Measurements from ENCODE around the gene CTH. TPM values are rescaled to one million over a fixed set of nuclear protein-coding genes. Genes with fewer than 3 reads are reported as not detected.
"Not testable (repeated sequence)": the region's sequence is repeated elsewhere in the genome, so short reads cannot be mapped to it uniquely, and the experiment has no call there.

The CTH gene
- total and polyA plus RNA-seq, 2 of the 4 experiments (the other 2 are of a cell fraction), result 2.7 to 3.0 TPM

DNA sequence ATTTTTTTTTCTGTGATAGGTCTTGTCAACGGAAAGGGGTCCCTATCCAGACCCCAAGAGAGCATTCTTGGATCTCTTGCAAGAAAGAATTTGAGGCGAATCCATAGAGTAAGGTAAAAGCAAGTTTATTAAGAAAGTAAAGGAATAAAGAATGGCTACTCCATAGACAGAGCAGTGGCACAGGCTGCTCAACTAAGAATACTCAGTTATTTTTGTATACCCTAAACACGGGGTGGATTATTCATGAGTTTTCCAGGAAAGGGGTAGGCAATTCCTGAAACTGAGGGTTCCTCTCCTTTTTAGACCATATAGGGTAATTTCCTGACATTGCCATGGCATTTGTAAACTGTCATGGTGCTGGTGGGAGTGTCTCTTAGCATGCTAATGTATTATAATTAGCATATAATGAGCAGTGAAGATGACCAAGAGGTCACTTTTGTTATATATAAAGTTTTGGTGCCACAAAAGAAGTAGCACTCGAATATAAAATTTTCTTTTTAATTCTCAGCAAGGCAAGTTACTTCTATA, 44.6 kb upstream of the CTH start:
- WGBS, 2 experiments (ENCODE audit: extremely low coverage in 2 of 2, insufficient read length in 1 of 2), result no CpG with 5 or more reads among the region's 4 CpGs
- ATAC-seq (ENCODE audit: low read depth); in situ Hi-C loops (cut with MboI; ENCODE audit: low sequenced_read_pairs); H2AK5ac ChIP-seq (ENCODE audit: low read depth, low read length); H3K18ac ChIP-seq (ENCODE audit: low read depth, low read length); H4K8ac ChIP-seq (ENCODE audit: low read depth in 2 of 2, low read length in 2 of 2); H3K4me2 ChIP-seq (ENCODE audit: low read depth, low read length); H2BK120ac ChIP-seq (ENCODE audit: low read depth, low read length); H2BK15ac ChIP-seq (ENCODE audit: low read depth, low read length); BruUV-seq (replicated peaks); H2BK20ac ChIP-seq (ENCODE audit: low read depth, low read length); H3K9ac ChIP-seq (ENCODE audit: low read depth, low read length); H3K23ac ChIP-seq (ENCODE audit: low read depth, low read length); H3K9me1 ChIP-seq (ENCODE audit: insufficient read depth, low read length); H2BK5ac ChIP-seq (ENCODE audit: low read depth, low read length, poor library complexity, severe bottlenecking); H3K27me3 ChIP-seq (ENCODE audit: control insufficient read depth, insufficient read depth, low read length); H4K20me1 ChIP-seq (ENCODE audit: insufficient read depth, low read length); H3K36me3 ChIP-seq (ENCODE audit: control insufficient read depth, insufficient read depth, low read length); POLR2A ChIA-PET (ENCODE audit: unreplicated experiment); H2AK9ac ChIP-seq (replicated peaks; ENCODE audit: low read depth, low read length, poor library complexity); dilution Hi-C loops (cut with HindIII; ENCODE audit: low sequenced_read_pairs, unreplicated experiment); H3K4me3 ChIP-seq (ENCODE audit: insufficient read depth, low read depth, low read length); H4K91ac ChIP-seq (ENCODE audit: insufficient read depth, low read depth, low read length); H3K4me1 ChIP-seq (ENCODE audit: control insufficient read depth, insufficient read depth, low read length); H3K4ac ChIP-seq (ENCODE audit: low read depth, low read length); H4K5ac ChIP-seq (ENCODE audit: low read depth, low read length); DNase-seq; H3K14ac ChIP-seq (replicated peaks; ENCODE audit: low read depth, low read length); H2AFZ ChIP-seq (replicated peaks; ENCODE audit: low read length, poor library complexity); CTCF ChIA-PET; H3K9me3 ChIP-seq (ENCODE audit: control insufficient read depth, insufficient read depth, low read length); H3K56ac ChIP-seq (ENCODE audit: extremely low read depth, insufficient read depth, low read length); H3K79me1 ChIP-seq (ENCODE audit: low read depth in 1 of 2, low read length in 2 of 2); intact Hi-C loops (cut with micrococcal nuclease); H3K27ac ChIP-seq (ENCODE audit: insufficient read depth, low read length): not testable (repeated sequence)

DNA sequence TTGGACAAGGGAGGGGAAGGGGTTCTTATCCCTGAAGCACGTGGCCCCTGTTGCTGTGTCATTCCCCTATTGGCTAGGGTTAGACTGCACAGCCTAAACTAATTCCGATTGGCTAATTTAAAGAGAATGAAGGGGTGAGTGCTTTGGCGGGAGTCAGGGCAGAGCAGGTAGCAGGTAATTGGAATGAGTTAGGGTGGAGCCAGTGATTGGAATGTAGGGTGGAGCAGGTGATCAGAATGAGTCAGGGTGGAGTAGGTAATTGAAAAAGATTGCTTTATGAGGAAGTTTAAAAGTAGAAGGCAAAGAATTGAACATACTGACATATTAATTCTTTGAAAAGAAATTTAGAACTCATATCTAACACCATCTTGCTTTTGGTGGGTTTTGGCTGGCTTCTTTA, 44.1 kb upstream of the CTH start:
- in situ Hi-C loops (cut with MboI; ENCODE audit: low sequenced_read_pairs); H2BK15ac ChIP-seq (ENCODE audit: low read depth, low read length); dilution Hi-C loops (cut with HindIII; ENCODE audit: low sequenced_read_pairs, unreplicated experiment); H2AK5ac ChIP-seq (ENCODE audit: low read depth, low read length); H3K4me1 ChIP-seq (ENCODE audit: control insufficient read depth, insufficient read depth, low read length); H3K14ac ChIP-seq (replicated peaks; ENCODE audit: low read depth, low read length); H2BK120ac ChIP-seq (ENCODE audit: low read depth, low read length); ATAC-seq (ENCODE audit: low read depth); CTCF ChIA-PET; H2BK5ac ChIP-seq (ENCODE audit: low read depth, low read length, poor library complexity, severe bottlenecking); H3K9ac ChIP-seq (ENCODE audit: low read depth, low read length); H3K9me3 ChIP-seq (ENCODE audit: control insufficient read depth, insufficient read depth, low read length); H3K23ac ChIP-seq (ENCODE audit: low read depth, low read length); H3K56ac ChIP-seq (ENCODE audit: extremely low read depth, insufficient read depth, low read length); H3K4me3 ChIP-seq (ENCODE audit: insufficient read depth, low read depth, low read length); H4K5ac ChIP-seq (ENCODE audit: low read depth, low read length); H4K20me1 ChIP-seq (ENCODE audit: insufficient read depth, low read length); DNase-seq; POLR2A ChIA-PET (ENCODE audit: unreplicated experiment); H2BK20ac ChIP-seq (ENCODE audit: low read depth, low read length); BruUV-seq (replicated peaks); intact Hi-C loops (cut with micrococcal nuclease); H3K27me3 ChIP-seq (ENCODE audit: control insufficient read depth, insufficient read depth, low read length); H3K36me3 ChIP-seq (ENCODE audit: control insufficient read depth, insufficient read depth, low read length); H2AFZ ChIP-seq (replicated peaks; ENCODE audit: low read length, poor library complexity); H4K91ac ChIP-seq (ENCODE audit: insufficient read depth, low read depth, low read length); H3K18ac ChIP-seq (ENCODE audit: low read depth, low read length); H3K4me2 ChIP-seq (ENCODE audit: low read depth, low read length); H4K8ac ChIP-seq (ENCODE audit: low read depth in 2 of 2, low read length in 2 of 2); H3K79me1 ChIP-seq (ENCODE audit: low read depth in 1 of 2, low read length in 2 of 2); H3K9me1 ChIP-seq (ENCODE audit: insufficient read depth, low read length); H3K27ac ChIP-seq (ENCODE audit: insufficient read depth, low read length); H2AK9ac ChIP-seq (replicated peaks; ENCODE audit: low read depth, low read length, poor library complexity); H3K4ac ChIP-seq (ENCODE audit: low read depth, low read length): not testable (repeated sequence)
- WGBS, 2 experiments (ENCODE audit: extremely low coverage in 2 of 2, insufficient read length in 1 of 2), result no CpG with 5 or more reads among the region's 3 CpGs
